GM12878 (cell line): ENCODE measurements around the gene ODAM. TPM values are rescaled to one million over a fixed set of nuclear protein-coding genes. Genes with fewer than 3 reads are reported as not detected.

Experiments used
- ATAC-seq: fragments of 200-7000 bp; cut with Tn5 transposase; 3 replicates; pipeline ENCODE4 v1.9.1; 2020; ENCODE audit warnings: mild to moderate bottlenecking, moderate library complexity
- BruUV-seq: library from RNA; stranded (reverse); fragments of 400-500 nt; replicated peaks from 2 replicates; lab custom pipeline; 2021; lab: Mats Ljungman, UMichigan
- CTCF ChIA-PET: fragments of 300-600 bp; sonication (Branson Sonifier 250); formaldehyde crosslinking; extraction: SDS; loops from one replicate; lab custom pipeline; 2021; ENCODE audit warnings: inconsistent platforms; lab: Yijun Ruan, JAX
- POLR2A ChIA-PET: fragments of 350-600 bp; formaldehyde crosslinking; extraction: SDS; loops from one replicate; lab custom pipeline; 2021; ENCODE audit warnings: inconsistent platforms; lab: Charles Lee
- RAD21 ChIA-PET: fragments of 300-600 bp; sonication (Branson Sonifier 250); formaldehyde crosslinking; loops from one replicate; lab custom pipeline; 2023; ENCODE audit warnings: antibody characterized with exemption; ENCODE audit not compliant: unreplicated experiment; lab: Charles Lee
- SMC1A ChIA-PET: fragments of 300-600 bp; sonication (Branson Sonifier 250); formaldehyde crosslinking; loops from one replicate; lab custom pipeline; 2023; ENCODE audit not compliant: unreplicated experiment, uncharacterized antibody; lab: Charles Lee
- DNase-seq: peaks from one replicate; pipeline ENCODE4 v3.0.0-alpha.2; 2011; ENCODE audit warnings: low read depth, low spot score
- FAIRE-seq: peaks from 3 replicates; lab custom pipeline; 2011; peaks lifted over from hg19 to GRCh38; lab: Jason Lieb, UNC
- H2AFZ ChIP-seq: 2 replicates; pipeline ENCODE4 v1.6.0; 2011; ENCODE audit warnings: low read depth, low read length, control low read depth; ENCODE audit not compliant: control insufficient read depth
- H3K27ac ChIP-seq: 2 replicates; pipeline ENCODE4 v1.5.1; 2011; ENCODE audit warnings: control low read depth; ENCODE audit not compliant: control insufficient read depth, insufficient read depth
- H3K27me3 ChIP-seq, 2 experiments: replicated peaks in 1 of 2; 2 replicates each; pipeline versions ENCODE4 v1.6.0 to v1.6.1; 2011; ENCODE audit warnings: low read length in 1 of 2; ENCODE audit not compliant: control insufficient read depth in 2 of 2, insufficient read depth in 2 of 2
- H3K36me3 ChIP-seq, 2 experiments: 2 replicates each; pipeline ENCODE4 v1.5.1; 2011; ENCODE audit warnings: low read length in 1 of 2; ENCODE audit not compliant: control insufficient read depth in 2 of 2, insufficient read depth in 2 of 2
- H3K4me1 ChIP-seq: 2 replicates; pipeline ENCODE4 v1.6.1; 2011; ENCODE audit warnings: mild to moderate bottlenecking, low read length, moderate library complexity, mixed read lengths; ENCODE audit not compliant: control insufficient read depth, insufficient read depth
- H3K4me2 ChIP-seq: 2 replicates; pipeline ENCODE4 v1.6.0; 2011; ENCODE audit warnings: control low read depth; ENCODE audit not compliant: control insufficient read depth, insufficient read depth
- H3K4me3 ChIP-seq: fragments of 200-600 bp; sonication (generic); 2 replicates; pipeline ENCODE4 v1.5.1; 2016
- H3K79me2 ChIP-seq: 2 replicates; pipeline ENCODE4 v1.6.0; 2011; ENCODE audit warnings: low read length; ENCODE audit not compliant: control insufficient read depth, insufficient read depth
- H3K9ac ChIP-seq: 2 replicates; pipeline ENCODE4 v1.8.0; 2011; ENCODE audit warnings: low read length, control low read depth, mixed read lengths; ENCODE audit not compliant: control insufficient read depth, insufficient read depth
- H3K9me3 ChIP-seq: replicated peaks from 3 replicates; pipeline ENCODE4 v1.5.1; 2011; ENCODE audit warnings: mild to moderate bottlenecking, low read length; ENCODE audit not compliant: control insufficient read depth, insufficient read depth
- H4K20me1 ChIP-seq: 2 replicates; pipeline ENCODE4 v1.6.0; 2011; ENCODE audit not compliant: control insufficient read depth, insufficient read depth
- BMI1 ChIP-seq: fragments of 450-650 bp; IDR thresholded peaks from 2 replicates; pipeline ENCODE4 v1.6.1; 2016; ENCODE audit warnings: mild to moderate bottlenecking, moderate library complexity, borderline replicate concordance
- CHD1 ChIP-seq: IDR thresholded peaks from 2 replicates; pipeline ENCODE4 v1.6.1; 2012; ENCODE audit warnings: low read depth, low read length, improper control_type of control experiment
- CHD2 ChIP-seq: IDR thresholded peaks from 2 replicates; pipeline ENCODE4 v1.6.1; 2011; ENCODE audit warnings: low read depth, low read length, improper control_type of control experiment, borderline replicate concordance
- KDM1A ChIP-seq: fragments of 200-600 bp; sonication (generic); IDR thresholded peaks from 2 replicates; pipeline ENCODE4 v1.6.1; 2016; ENCODE audit warnings: borderline replicate concordance
- MTA2 ChIP-seq: fragments of 450-650 bp; IDR thresholded peaks from 2 replicates; pipeline ENCODE4 v1.6.1; 2016; ENCODE audit warnings: low read depth, mild to moderate bottlenecking, moderate library complexity
- NFYB ChIP-seq: IDR thresholded peaks from 2 replicates; pipeline ENCODE4 v1.6.1; 2011; ENCODE audit warnings: low read depth, mild to moderate bottlenecking, low read length, improper control_type of control experiment, moderate library complexity; ENCODE audit not compliant: insufficient read depth
- NR2C2 ChIP-seq: IDR thresholded peaks from 2 replicates; pipeline ENCODE4 v1.6.1; 2011; ENCODE audit warnings: borderline replicate concordance, low read depth; ENCODE audit not compliant: control insufficient read depth, insufficient read length
- PAX5 ChIP-seq: IDR thresholded peaks from 2 replicates; pipeline ENCODE4 v1.6.1; 2011; ENCODE audit warnings: low read depth, low read length, borderline replicate concordance
- RAD51 ChIP-seq: fragments of 450-650 bp; IDR thresholded peaks from 2 replicates; pipeline ENCODE4 v1.6.1; 2016; ENCODE audit warnings: moderate library complexity, mild to moderate bottlenecking, inconsistent platforms
- SP1 ChIP-seq: IDR thresholded peaks from one replicate; pipeline ENCODE4 v1.6.1; 2011; ENCODE audit warnings: low read depth, low read length
- SPI1 ChIP-seq: IDR thresholded peaks from 2 replicates; pipeline ENCODE4 v1.6.1; 2011; ENCODE audit warnings: low read depth, mild to moderate bottlenecking, low read length, moderate library complexity, borderline replicate concordance; ENCODE audit not compliant: insufficient read depth
- STAT1 ChIP-seq: fragments of 450-650 bp; conservative IDR thresholded peaks from 2 replicates; pipeline ENCODE4 v1.6.1; 2014; ENCODE audit warnings: antibody characterized with exemption, mild to moderate bottlenecking
- ZNF384 ChIP-seq: IDR thresholded peaks from 2 replicates; pipeline ENCODE4 v1.6.1; 2012; ENCODE audit warnings: low read depth, mild to moderate bottlenecking, low read length, improper control_type of control experiment, borderline replicate concordance
- WGBS: methylation state at CpG from one replicate; pipeline ENCODE4 v1.1.6; 2016; ENCODE audit warnings: low lambda C conversion rate; ENCODE audit not compliant: insufficient replicate concordance, insufficient coverage; ENCODE audit errors: missing lambda C conversion rate; 5-methylcytosine and 5-hydroxymethylcytosine counted together
- in situ Hi-C: fragments of 300-500 bp; cut with MboI; formaldehyde crosslinking; loops from 9 replicates; pipeline ENCODE4 v1.14.3; 2018; ENCODE audit warnings: mixed read lengths
- intact Hi-C: fragments of 100-400 bp; cut with micrococcal nuclease; formaldehyde crosslinking; loops from one replicate; pipeline ENCODE4 v1.14.2; 2022; ENCODE audit not compliant: unreplicated experiment
- polyA plus RNA-seq, 11 experiments: library from polyadenylated mRNA; depleted of rRNA in 4 of 11; unstranded in 6 of 11; stranded (reverse) in 5 of 11; fragments of >200 nt; fragmentation: Nextera tagmentation in 4 of 11; fragmentation: Illumina TruSeq in 1 of 11; extraction: Ambion mirVana in 4 of 11; extraction: Trizol in 1 of 11; gene quantifications; 1 replicate in 1 of 11; 2 replicates in 10 of 11; pipeline versions ENCODE4 v1.2.1 to v1.2.3, GENCODE V29; 2011 to 2016; ENCODE audit warnings: inconsistent platforms in 2 of 11, missing spikeins in 2 of 11, low read depth in 1 of 11
- total RNA-seq, 4 experiments: library from RNA; depleted of rRNA in 3 of 4; stranded (reverse); fragments of >200 nt in 3 of 4; fragmentation: Illumina TruSeq in 1 of 4; extraction: Trizol in 1 of 4; gene quantifications; 2 replicates each; pipeline versions ENCODE4 v1.2.1 to v1.2.3, GENCODE V29; 2013 to 2021
- TF ChIP-seq, protein P1 (sequence below): IDR thresholded peaks from 2 replicates; pipeline ENCODE4 v1.6.1; 2011; ENCODE audit warnings: low read depth, mild to moderate bottlenecking, low read length, moderate library complexity, borderline replicate concordance; ENCODE audit errors: extremely low read depth
- TF ChIP-seq, protein P2 (sequence below): IDR thresholded peaks from 2 replicates; pipeline ENCODE4 v1.6.1; 2011; ENCODE audit warnings: borderline replicate concordance, low read depth, mild to moderate bottlenecking, moderate library complexity, low read length; ENCODE audit not compliant: insufficient read depth, poor library complexity, severe bottlenecking
- TF ChIP-seq, protein P3 (sequence below): fragments of 150-350 bp; IDR thresholded peaks from 2 replicates; pipeline ENCODE4 v1.6.1; 2014; ENCODE audit warnings: mild to moderate bottlenecking, low read depth, low read length

ODAM gene
- total and polyA plus RNA-seq, 10 of the 15 experiments (the other 5 are each of a cell fraction or from before 2014, with no cell fraction given): not detected

DNA sequence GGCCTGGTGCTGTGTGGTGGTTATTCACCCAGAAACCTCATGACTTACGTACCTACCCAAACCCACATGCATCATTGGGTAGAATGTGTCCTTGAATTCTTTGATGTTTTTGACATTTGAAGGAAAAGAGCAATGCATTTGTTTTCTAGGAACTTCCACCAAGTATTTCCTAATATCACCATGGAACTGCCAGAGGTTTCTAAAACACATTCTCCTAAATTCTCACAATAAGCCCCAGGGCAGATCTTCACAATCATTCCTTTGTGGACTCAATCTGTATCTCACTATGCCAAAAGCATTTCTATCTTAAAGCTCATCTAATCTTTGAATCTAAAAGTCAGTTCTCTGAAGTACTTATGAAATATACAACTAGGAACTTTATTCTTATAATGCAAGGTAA is 8.3 kb upstream of the ODAM start:
- TF ChIP-seq NFYB: no peak
- no peak for TF ChIP-seq SP1
- no peak for TF ChIP-seq CHD1
- TF ChIP-seq PAX5: no peak
- TF ChIP-seq, protein P1, sequence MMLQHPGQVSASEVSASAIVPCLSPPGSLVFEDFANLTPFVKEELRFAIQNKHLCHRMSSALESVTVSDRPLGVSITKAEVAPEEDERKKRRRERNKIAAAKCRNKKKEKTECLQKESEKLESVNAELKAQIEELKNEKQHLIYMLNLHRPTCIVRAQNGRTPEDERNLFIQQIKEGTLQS: no peak
- TF ChIP-seq KDM1A: no peak
- TF ChIP-seq CHD2: no peak
- no peak for TF ChIP-seq BMI1
- TF ChIP-seq, protein P2, sequence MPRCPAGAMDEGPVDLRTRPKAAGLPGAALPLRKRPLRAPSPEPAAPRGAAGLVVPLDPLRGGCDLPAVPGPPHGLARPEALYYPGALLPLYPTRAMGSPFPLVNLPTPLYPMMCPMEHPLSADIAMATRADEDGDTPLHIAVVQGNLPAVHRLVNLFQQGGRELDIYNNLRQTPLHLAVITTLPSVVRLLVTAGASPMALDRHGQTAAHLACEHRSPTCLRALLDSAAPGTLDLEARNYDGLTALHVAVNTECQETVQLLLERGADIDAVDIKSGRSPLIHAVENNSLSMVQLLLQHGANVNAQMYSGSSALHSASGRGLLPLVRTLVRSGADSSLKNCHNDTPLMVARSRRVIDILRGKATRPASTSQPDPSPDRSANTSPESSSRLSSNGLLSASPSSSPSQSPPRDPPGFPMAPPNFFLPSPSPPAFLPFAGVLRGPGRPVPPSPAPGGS: no peak
- TF ChIP-seq, protein P3, sequence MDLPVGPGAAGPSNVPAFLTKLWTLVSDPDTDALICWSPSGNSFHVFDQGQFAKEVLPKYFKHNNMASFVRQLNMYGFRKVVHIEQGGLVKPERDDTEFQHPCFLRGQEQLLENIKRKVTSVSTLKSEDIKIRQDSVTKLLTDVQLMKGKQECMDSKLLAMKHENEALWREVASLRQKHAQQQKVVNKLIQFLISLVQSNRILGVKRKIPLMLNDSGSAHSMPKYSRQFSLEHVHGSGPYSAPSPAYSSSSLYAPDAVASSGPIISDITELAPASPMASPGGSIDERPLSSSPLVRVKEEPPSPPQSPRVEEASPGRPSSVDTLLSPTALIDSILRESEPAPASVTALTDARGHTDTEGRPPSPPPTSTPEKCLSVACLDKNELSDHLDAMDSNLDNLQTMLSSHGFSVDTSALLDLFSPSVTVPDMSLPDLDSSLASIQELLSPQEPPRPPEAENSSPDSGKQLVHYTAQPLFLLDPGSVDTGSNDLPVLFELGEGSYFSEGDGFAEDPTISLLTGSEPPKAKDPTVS: no peak
- no peak for TF ChIP-seq ZNF384
- no peak for TF ChIP-seq MTA2
- TF ChIP-seq STAT1: no peak
- no peak for TF ChIP-seq NR2C2
- TF ChIP-seq RAD51: no peak
- TF ChIP-seq SPI1: no peak
- ChIA-PET RAD21 (no interaction called here), CTCF (interaction anchor here (1.5 to 1.8 kb wide), 2 partner anchors 291 to 372 kb away, joined by 3 to 4 read pairs; no protein-coding TSS in a partner anchor), POLR2A (no interaction called here), SMC1A (interaction anchor here (1.0 kb wide), 1 partner anchor 372 kb away, joined by 3 read pairs; no protein-coding TSS in a partner anchor)
- WGBS: 0% methylated on average over 1 of the region's 1 CpG
- Histone ChIP-seq H3K27me3 (no peaks in the 10 kb centered on the region), H3K4me2 (no peak overlapping the region), H3K4me1 (no peaks in the 10 kb centered on the region), H2AFZ (no peak overlapping the region), H3K4me3 (no peak overlapping the region), H3K9me3 (no peaks in the 10 kb centered on the region), H3K27ac (no peak overlapping the region), H3K36me3 (no peaks in the 10 kb centered on the region), H3K79me2 (no peaks in the 10 kb centered on the region), H4K20me1 (no peaks in the 10 kb centered on the region), H3K9ac (no peak overlapping the region)
- in situ Hi-C loops: no loop called here
- no TSS peak for BruUV-seq
- FAIRE-seq (no peak), DNase-seq (no peak), ATAC-seq (no peak)
- intact Hi-C loops: no loop called here
